Activated T-helper 9 cell treated with anti-CD3 and anti-CD28 coated beads, Interleukin-2, amount 50 U/mL, for 16 hours (primary cell): ENCODE results near the gene ANAPC13.

Source experiments
- DNase-seq: peaks from one replicate; pipeline ENCODE4 v3.0.0-alpha.2; 2020; ENCODE audit warnings: low read depth

The ANAPC13 gene

GRCh38 chr3:134449277-134449676, 36.5 kb downstream of the ANAPC13 start:
- no peak for DNase-seq

GRCh38 chr3:134448664-134449063, 37.1 kb downstream of the ANAPC13 start:
- DNase-seq: no peak

GRCh38 chr3:134447351-134447750, 38.4 kb downstream of the ANAPC13 start:
- no peak for DNase-seq

- no peak for DNase-seq
Observed at GRCh38 chr3:134446800-134447199, 39.0 kb downstream of the ANAPC13 start.

- no peak for DNase-seq
Observed at GRCh38 chr3:134445636-134446035, 40.1 kb downstream of the ANAPC13 start.

GRCh38 chr3:134445095-134445494, 40.7 kb downstream of the ANAPC13 start:
- no peak for DNase-seq

- no peak for DNase-seq
Observed at GRCh38 chr3:134441821-134442220, 44.0 kb downstream of the ANAPC13 start.

- DNase-seq: no peak
Observed at GRCh38 chr3:134441321-134441720, 44.5 kb downstream of the ANAPC13 start.

- DNase-seq: no peak
Observed at GRCh38 chr3:134437211-134437752, 48.5 kb downstream of the ANAPC13 start.

GRCh38 chr3:134432236-134432635, 53.5 kb downstream of the ANAPC13 start:
- no peak for DNase-seq

GRCh38 chr3:134430950-134431445, 54.8 kb downstream of the ANAPC13 start:
- no peak for DNase-seq

GRCh38 chr3:134430174-134430573, 55.6 kb downstream of the ANAPC13 start:
- DNase-seq: no peak

- DNase-seq: no peak
Observed at GRCh38 chr3:134428401-134428800, 57.4 kb downstream of the ANAPC13 start.
